BLaER1 treated with 17β-estradiol and CSF1 and Interleukin-3, amounts not matched to agents 10 nM and 100 nM (cell line): ENCODE results near the gene PHLDA2.

Source experiments
- H3K27ac ChIP-seq, 11 experiments: shearing (Covaris generic); formaldehyde crosslinking; 2 replicates each; pipeline ENCODE4 v1.8.1; 2022
- H3K27me3 ChIP-seq, 11 experiments: shearing (Covaris generic); formaldehyde crosslinking; 2 replicates each; pipeline ENCODE4 v1.8.1; 2022
- H3K36me3 ChIP-seq, 11 experiments: shearing (Covaris generic); formaldehyde crosslinking; 2 replicates each; pipeline ENCODE4 v1.8.1; 2022
- H3K4me1 ChIP-seq, 10 experiments: shearing (Covaris generic); formaldehyde crosslinking; 2 replicates each; pipeline ENCODE4 v1.8.1; 2022
- H3K4me2 ChIP-seq, 11 experiments: shearing (Covaris generic); formaldehyde crosslinking; 2 replicates each; pipeline ENCODE4 v1.8.1; 2022
- H3K4me3 ChIP-seq, 10 experiments: shearing (Covaris generic); formaldehyde crosslinking; 2 replicates each; pipeline ENCODE4 v1.8.1; 2022
- H3K9ac ChIP-seq, 11 experiments: shearing (Covaris generic); formaldehyde crosslinking; 2 replicates each; pipeline ENCODE4 v1.8.1; 2022
- H3K9me3 ChIP-seq, 11 experiments: shearing (Covaris generic); formaldehyde crosslinking; replicated peaks in 1 of 11; 2 replicates each; pipeline ENCODE4 v1.8.1; 2022
- H4K20me1 ChIP-seq, 11 experiments: shearing (Covaris generic); formaldehyde crosslinking; 2 replicates each; pipeline ENCODE4 v1.8.1; 2022
- Cebpa-rat ChIP-seq, 11 experiments: shearing (Covaris generic); IDR thresholded peaks; 2 replicates each; pipeline ENCODE4 v1.8.1; 2022

Gene PHLDA2

GRCh38 chr11:2934021-2934550, 4.9 kb upstream of the PHLDA2 start:
- no peak overlapping the region for H3K4me3 ChIP-seq
- TF ChIP-seq Cebpa-rat (IDR thresholded peaks at IDR 0.05), result no peak
- H3K9ac ChIP-seq, result no peak overlapping the region
- peaks cover 0 to 2% (median 0%) of the 10 kb centered on the region in 11 experiments; a peak in 3 of 22 replicates for H3K36me3 ChIP-seq
- peak overlapping the region; percentile 59 to 95 (median 73); a peak in 20 of 22 replicates for H3K4me2 ChIP-seq
- H3K9me3 ChIP-seq, result peaks cover 20 to 28% (median 23%) of the 10 kb centered on the region in 11 experiments
- H3K27ac ChIP-seq, result peak overlapping the region in 3 of 11 experiments; percentile 30 to 62 (median 40); a peak in 2 of 22 replicates
- peaks cover 0 to 18% (median 4%) of the 10 kb centered on the region in 11 experiments; a peak in 10 of 22 replicates for H4K20me1 ChIP-seq
- peaks cover 37 to 51% (median 46%) of the 10 kb centered on the region in 10 experiments for H3K4me1 ChIP-seq
- peaks cover 5 to 38% (median 29%) of the 10 kb centered on the region in 11 experiments; a peak in 21 of 22 replicates for H3K27me3 ChIP-seq

DNA sequence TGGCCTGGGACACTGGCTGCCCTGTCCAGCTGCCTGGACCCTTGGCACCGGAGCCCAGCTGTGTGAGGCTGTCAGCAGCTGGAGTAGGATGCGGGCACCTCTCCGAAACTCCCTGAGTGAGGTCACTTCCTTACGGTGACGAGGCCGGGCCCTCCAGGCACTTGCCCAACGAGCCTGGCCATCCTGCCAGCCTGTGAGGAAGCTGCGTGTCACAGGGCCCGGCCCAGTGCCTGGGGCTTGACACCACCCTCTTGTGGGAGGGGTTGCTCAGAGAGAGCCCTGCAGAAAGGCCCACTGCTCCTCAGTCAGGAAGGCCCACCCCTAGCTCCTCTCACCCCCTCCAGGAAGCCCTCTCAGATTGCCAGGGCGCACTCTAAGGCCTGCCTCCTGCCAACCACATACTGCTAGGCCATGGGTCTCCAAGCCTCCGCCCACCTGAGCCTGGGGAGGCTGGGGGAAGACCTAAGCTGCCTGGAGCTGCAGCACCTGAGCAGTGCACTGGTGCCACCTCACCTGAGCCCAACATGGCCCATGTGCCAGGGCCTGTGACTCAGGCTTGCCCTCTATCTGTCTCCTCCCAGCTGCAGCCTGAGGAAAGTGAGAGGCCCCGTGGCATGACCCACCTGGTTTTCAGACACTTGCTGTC, 4.3 kb upstream of the PHLDA2 start:
- H3K9ac ChIP-seq, result peak overlapping the region in 5 of 11 experiments; percentile 12 to 60 (median 48); a peak in 10 of 22 replicates
- H3K4me2 ChIP-seq, result peak overlapping the region; percentile 59 to 95 (median 73)

DNA sequence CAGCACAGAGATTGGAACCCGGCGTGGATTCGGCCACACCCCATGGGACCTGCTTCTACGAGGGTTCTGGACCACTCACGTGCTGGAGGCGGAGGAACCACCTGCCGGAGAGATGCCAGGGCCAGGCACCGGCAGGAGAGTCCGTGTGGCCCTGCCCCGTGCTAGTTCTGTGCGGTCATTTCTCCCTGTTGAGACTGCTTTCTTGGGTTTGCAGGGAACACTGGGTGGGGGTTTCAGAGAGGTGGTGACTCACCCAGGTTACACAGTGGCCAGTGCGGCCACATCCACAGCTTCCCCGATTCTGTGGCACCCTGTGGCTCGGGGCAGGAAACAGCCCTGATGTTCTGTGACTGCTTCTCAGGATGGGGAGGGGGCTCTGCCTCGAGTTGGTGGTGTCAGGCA, 3.6 kb upstream of the PHLDA2 start:
- H3K27ac ChIP-seq, result peak overlapping the region in 9 of 11 experiments; percentile 12 to 77 (median 30); a peak in 10 of 22 replicates
- H3K4me3 ChIP-seq, result peak overlapping the region in 1 of 10 experiments; percentile 28; a peak in 1 of 20 replicates
- H4K20me1 ChIP-seq, result peaks cover 0 to 30% (median 13%) of the 10 kb centered on the region in 11 experiments; a peak in 17 of 22 replicates
- H3K4me1 ChIP-seq, result peaks cover 49 to 63% (median 59%) of the 10 kb centered on the region in 10 experiments
- H3K36me3 ChIP-seq, result no peaks in the 10 kb centered on the region
- peak overlapping the region; percentile 59 to 95 (median 73) for H3K4me2 ChIP-seq
- no peak for TF ChIP-seq Cebpa-rat (IDR thresholded peaks at IDR 0.05)
- peaks cover 7 to 16% (median 11%) of the 10 kb centered on the region in 11 experiments for H3K9me3 ChIP-seq
- peaks cover 17 to 51% (median 41%) of the 10 kb centered on the region in 11 experiments for H3K27me3 ChIP-seq
- peak overlapping the region in 5 of 11 experiments; percentile 12 to 60 (median 48); a peak in 10 of 22 replicates for H3K9ac ChIP-seq

More for the DNA sequence above, 4.3 kb upstream of the PHLDA2 start:
- Histone ChIP-seq H3K4me1 (peaks cover 43 to 56% (median 52%) of the 10 kb centered on the region in 10 experiments), H3K4me3 (peak overlapping the region in 1 of 10 experiments; percentile 28; a peak in 1 of 20 replicates), H3K27me3 (peaks cover 11 to 44% (median 34%) of the 10 kb centered on the region in 11 experiments; a peak in 21 of 22 replicates), H4K20me1 (peaks cover 0 to 24% (median 7%) of the 10 kb centered on the region in 11 experiments; a peak in 16 of 22 replicates), H3K36me3 (no peaks in the 10 kb centered on the region), H3K9me3 (peaks cover 14 to 22% (median 17%) of the 10 kb centered on the region in 11 experiments), H3K27ac (peak overlapping the region in 9 of 11 experiments; percentile 12 to 77 (median 30); a peak in 10 of 22 replicates)
- no peak for TF ChIP-seq Cebpa-rat (IDR thresholded peaks at IDR 0.05)

GRCh38 chr11:2931771-2932738, 2.8 kb upstream of the PHLDA2 start:
- peak overlapping the region in 2 of 11 experiments; percentile 33 to 60; a peak in 1 of 22 replicates for H3K9ac ChIP-seq

GRCh38 chr11:2931420-2931746, 2.2 kb upstream of the PHLDA2 start:
- Histone ChIP-seq H3K4me3 (no peak overlapping the region), H3K36me3 (no peaks in the 10 kb centered on the region), H3K9ac (no peak overlapping the region), H3K4me1 (peaks cover 59 to 71% (median 68%) of the 10 kb centered on the region in 10 experiments), H3K4me2 (peak overlapping the region in 3 of 11 experiments; percentile 15 to 85 (median 68); a peak in 2 of 22 replicates), H4K20me1 (peaks cover 0 to 39% (median 25%) of the 10 kb centered on the region in 11 experiments; a peak in 18 of 22 replicates), H3K27ac (no peak overlapping the region), H3K9me3 (0 out of 22 replicates have a peak, but pooled peaks cover 0 to 1% (median 0%) of the 10 kb centered on the region in 11 experiments), H3K27me3 (peaks cover 32 to 66% (median 56%) of the 10 kb centered on the region in 11 experiments)
- TF ChIP-seq Cebpa-rat (IDR thresholded peaks at IDR 0.05), result no peak

More at GRCh38 chr11:2931771-2932738, 2.8 kb upstream of the PHLDA2 start:
- no peak overlapping the region for H3K4me3 ChIP-seq
- H3K36me3 ChIP-seq, result no peaks in the 10 kb centered on the region
- H3K9me3 ChIP-seq, result peaks cover 0 to 8% (median 3%) of the 10 kb centered on the region in 11 experiments; a peak in 18 of 22 replicates
- H4K20me1 ChIP-seq, result peaks cover 0 to 38% (median 20%) of the 10 kb centered on the region in 11 experiments; a peak in 18 of 22 replicates
- H3K4me1 ChIP-seq, result peaks cover 57 to 71% (median 67%) of the 10 kb centered on the region in 10 experiments
- H3K27me3 ChIP-seq, result peaks cover 25 to 59% (median 49%) of the 10 kb centered on the region in 11 experiments
- H3K27ac ChIP-seq, result peak overlapping the region in 2 of 11 experiments; percentile 62 to 72; a peak in 1 of 22 replicates
- peak overlapping the region; percentile 59 to 95 (median 73); a peak in 21 of 22 replicates for H3K4me2 ChIP-seq
- TF ChIP-seq Cebpa-rat (IDR thresholded peaks at IDR 0.05), result no peak

DNA sequence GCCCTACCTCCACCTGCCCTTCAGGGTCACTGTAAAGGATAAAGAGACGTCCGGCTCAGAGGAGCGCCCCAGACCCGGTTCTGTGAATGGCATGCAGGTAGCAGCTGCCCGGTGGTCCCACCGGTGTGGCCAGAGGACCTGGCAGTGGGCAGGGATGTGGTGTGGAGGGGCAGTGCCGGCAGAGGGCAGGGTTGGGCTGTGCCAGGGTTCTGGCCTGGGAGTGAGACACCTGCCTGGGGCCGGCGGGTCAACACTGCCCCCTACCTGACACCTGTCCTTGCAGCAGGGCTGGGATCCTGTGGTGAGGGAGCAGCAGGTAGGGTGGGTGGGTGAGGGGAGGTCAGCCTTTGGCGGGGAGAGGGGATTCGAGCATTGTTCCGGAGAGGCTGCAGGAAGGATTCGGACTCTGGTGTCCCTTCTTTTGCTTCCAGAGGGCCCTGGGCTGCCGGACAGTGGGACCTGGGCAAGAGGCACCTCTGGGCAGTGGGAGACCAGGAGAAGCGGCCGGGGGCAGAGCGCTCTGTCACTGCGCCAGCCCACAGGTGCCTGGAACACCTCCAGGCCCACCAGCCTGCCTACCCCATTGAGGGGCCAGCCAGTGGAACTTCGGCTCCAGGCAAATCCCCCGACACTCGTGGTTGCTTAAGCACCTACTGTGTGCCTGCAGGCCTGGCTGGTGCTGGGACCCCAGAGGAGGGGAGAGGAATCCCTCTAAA, 1.6 kb upstream of the PHLDA2 start:
- Histone ChIP-seq H3K27ac (peak overlapping the region in 4 of 11 experiments; percentile 59 to 84 (median 72); a peak in 6 of 22 replicates), H3K4me1 (peaks cover 59 to 71% (median 68%) of the 10 kb centered on the region in 10 experiments), H3K9me3 (no peaks in the 10 kb centered on the region), H3K36me3 (no peaks in the 10 kb centered on the region), H4K20me1 (peaks cover 0 to 39% (median 27%) of the 10 kb centered on the region in 11 experiments; a peak in 18 of 22 replicates), H3K27me3 (peaks cover 34 to 69% (median 58%) of the 10 kb centered on the region in 11 experiments), H3K4me2 (peak overlapping the region; percentile 85 to 99 (median 96)), H3K4me3 (peak overlapping the region; percentile 39 to 71 (median 57); a peak in 16 of 20 replicates), H3K9ac (peak overlapping the region in 6 of 11 experiments; percentile 28 to 78 (median 71); a peak in 8 of 22 replicates)
- no peak for TF ChIP-seq Cebpa-rat (IDR thresholded peaks at IDR 0.05)

- H3K9ac ChIP-seq, result peak overlapping the region; percentile 7 to 78 (median 49); a peak in 16 of 22 replicates
- H3K27ac ChIP-seq, result peak overlapping the region in 8 of 11 experiments; percentile 18 to 84 (median 51); a peak in 12 of 22 replicates
Measured at GRCh38 chr11:2929950-2930703, 907 bp upstream of the PHLDA2 start.

More at GRCh38 chr11:2929950-2930703, 907 bp upstream of the PHLDA2 start:
- H3K9me3 ChIP-seq, result no peaks in the 10 kb centered on the region
- peaks cover 0 to 39% (median 27%) of the 10 kb centered on the region in 11 experiments; a peak in 18 of 22 replicates for H4K20me1 ChIP-seq
- peak overlapping the region; percentile 39 to 71 (median 57) for H3K4me3 ChIP-seq
- peaks cover 34 to 69% (median 63%) of the 10 kb centered on the region in 11 experiments for H3K27me3 ChIP-seq
- no peak for TF ChIP-seq Cebpa-rat (IDR thresholded peaks at IDR 0.05)
- H3K36me3 ChIP-seq, result no peaks in the 10 kb centered on the region
- H3K4me2 ChIP-seq, result peak overlapping the region; percentile 85 to 99 (median 96)
- H3K4me1 ChIP-seq, result peaks cover 59 to 72% (median 68%) of the 10 kb centered on the region in 10 experiments
